B cell (primary cell): ENCODE results near the gene ZBTB17. TPM values are rescaled to one million over a fixed set of nuclear protein-coding genes. Genes with fewer than 3 reads are reported as not detected.

Source experiments
- ATAC-seq: fragments of 200-7000 bp; cut with Tn5 transposase; one replicate; pipeline ENCODE4 v1.10.0; 2021; ENCODE audit warnings: low read depth, mild to moderate bottlenecking, moderate number of reproducible peaks, moderate library complexity
- CTCF ChIA-PET: fragments of 350-600 bp; sonication (Branson Sonifier 250); formaldehyde crosslinking; loops from one replicate; lab custom pipeline; 2021; ENCODE audit warnings: antibody characterized with exemption, inconsistent platforms; lab: Charles Lee
- POLR2A ChIA-PET: fragments of 350-600 bp; sonication (Branson Sonifier 250); formaldehyde crosslinking; loops from one replicate; lab custom pipeline; 2021; ENCODE audit warnings: antibody characterized with exemption; lab: Charles Lee
- DNase-seq: peaks from one replicate; pipeline ENCODE4 v3.0.0; 2013
- H2AFZ ChIP-seq: 2 replicates; pipeline ENCODE4 v1.6.1; 2012; ENCODE audit warnings: mild to moderate bottlenecking, low read depth, low read length; ENCODE audit not compliant: insufficient read depth, poor library complexity, severe bottlenecking
- H3K27ac ChIP-seq, 2 donors: 1 replicate in 1 of 2; 2 replicates in 1 of 2; pipeline ENCODE4 v1.5.1; 2012 to 2013; ENCODE audit warnings: low read length in 2 of 2, mild to moderate bottlenecking in 2 of 2, moderate library complexity in 1 of 2
- H3K27me3 ChIP-seq, 4 experiments: fragments of 200-600 bp in 1 of 4; sonication (generic) in 1 of 4; replicated peaks in 1 of 4; 1 replicate in 2 of 4; 2 replicates in 2 of 4; pipeline versions ENCODE4 v1.6.1 to v1.7.0; 2013 to 2016; ENCODE audit warnings: low read length in 3 of 4, mild to moderate bottlenecking in 2 of 4, mixed read lengths in 1 of 4, moderate library complexity in 1 of 4; ENCODE audit not compliant: insufficient read depth in 4 of 4, control insufficient read depth in 3 of 4; ENCODE audit errors: control extremely low read depth in 1 of 4
- H3K36me3 ChIP-seq, 2 experiments: replicated peaks in 1 of 2; 1 replicate in 1 of 2; 2 replicates in 1 of 2; pipeline versions ENCODE4 v1.6.1 to v1.7.1; 2013; ENCODE audit warnings: low read length in 1 of 2; ENCODE audit not compliant: insufficient read depth in 2 of 2, control insufficient read depth in 1 of 2; ENCODE audit errors: control extremely low read depth in 1 of 2, extremely low read depth in 1 of 2
- H3K4me1 ChIP-seq, 2 donors: fragments of 200-600 bp in 1 of 2; sonication (generic) in 1 of 2; 1 replicate in 1 of 2; 2 replicates in 1 of 2; pipeline versions ENCODE4 v1.5.1 to v1.6.1; 2013 to 2017; ENCODE audit warnings: low read length in 2 of 2; ENCODE audit not compliant: control insufficient read depth in 2 of 2, insufficient read depth in 2 of 2
- H3K4me2 ChIP-seq: replicated peaks from 2 replicates; pipeline ENCODE3; 2012; ENCODE audit warnings: mild to moderate bottlenecking, low read depth, low read length; ENCODE audit not compliant: poor library complexity, severe bottlenecking
- H3K4me3 ChIP-seq, 5 experiments: fragments of 200-600 bp in 1 of 5; sonication (generic) in 1 of 5; 1 replicate in 3 of 5; 2 replicates in 2 of 5; pipeline versions ENCODE4 v1.5.1 to v1.7.0; 2011 to 2016; ENCODE audit warnings: low read length in 4 of 5, mild to moderate bottlenecking in 4 of 5, low read depth in 2 of 5, control low read depth in 1 of 5, moderate library complexity in 1 of 5; ENCODE audit not compliant: insufficient read depth in 1 of 5; ENCODE audit errors: control extremely low read depth in 1 of 5, extremely low read depth in 1 of 5
- H3K79me2 ChIP-seq: fragments of 200-600 bp; sonication (generic); one replicate; pipeline ENCODE4 v1.6.0; 2016; ENCODE audit warnings: low read length; ENCODE audit not compliant: control insufficient read depth, insufficient read depth
- H3K9ac ChIP-seq: fragments of 200-600 bp; sonication (generic); 2 replicates; pipeline ENCODE4 v1.6.1; 2017; ENCODE audit warnings: mild to moderate bottlenecking, low read length, moderate library complexity
- H3K9me3 ChIP-seq, 3 donors: one replicate each; pipeline versions ENCODE4 v1.6.1 to v1.7.1; 2013; ENCODE audit warnings: low read length in 2 of 3; ENCODE audit not compliant: control insufficient read depth in 2 of 3, insufficient read depth in 1 of 3; ENCODE audit errors: control extremely low read depth in 1 of 3
- H4K20me1 ChIP-seq: 2 replicates; pipeline ENCODE4 v1.6.0; 2012; ENCODE audit warnings: mild to moderate bottlenecking, low read length; ENCODE audit not compliant: insufficient read depth, control insufficient read depth, poor library complexity, severe bottlenecking
- H3K27ac Mint-ChIP-seq: one replicate; pipeline ENCODE4 v1.8.0; 2021; ENCODE audit warnings: mixed read lengths
- H3K27me3 Mint-ChIP-seq: one replicate; pipeline ENCODE4 v1.8.0; 2021; ENCODE audit warnings: mixed read lengths
- H3K4me1 Mint-ChIP-seq: one replicate; pipeline ENCODE4 v1.8.0; 2021; ENCODE audit warnings: mixed read lengths
- H3K4me3 Mint-ChIP-seq: one replicate; pipeline ENCODE4 v1.8.0; 2021; ENCODE audit warnings: mixed read lengths
- H3K9me3 Mint-ChIP-seq: one replicate; pipeline ENCODE4 v1.8.0; 2022; ENCODE audit warnings: mixed read lengths; ENCODE audit not compliant: insufficient read depth
- CTCF ChIP-seq: fragments of 200-600 bp; IDR thresholded peaks from one replicate; pipeline ENCODE4 v1.8.0; 2022; ENCODE audit warnings: antibody characterized with exemption, mild to moderate bottlenecking
- EZH2 ChIP-seq: IDR thresholded peaks from 2 replicates; pipeline ENCODE4 v1.6.1; 2012; ENCODE audit warnings: borderline replicate concordance, low read depth, mild to moderate bottlenecking, moderate library complexity, low read length; ENCODE audit not compliant: insufficient read depth, poor library complexity, severe bottlenecking
- WGBS: methylation state at CpG from one replicate; pipeline ENCODE4 v1.1.5; 2013; ENCODE audit warnings: missing lambda C conversion rate; ENCODE audit not compliant: insufficient coverage; 5-methylcytosine and 5-hydroxymethylcytosine counted together
- intact Hi-C: fragments of 100-400 bp; cut with micrococcal nuclease; formaldehyde crosslinking; loops from one replicate; pipeline ENCODE4 v1.10.0; 2022
- polyA plus RNA-seq: library from polyadenylated mRNA; depleted of rRNA; stranded (reverse); fragments of >200 nt; gene quantifications from 2 replicates; pipeline ENCODE4 v1.2.3, GENCODE V29; 2012
- total RNA-seq, 2 donors: library from RNA; stranded (reverse); fragments of 120-200 nt in 1 of 2; gene quantifications; 1 replicate in 1 of 2; 2 replicates in 1 of 2; pipeline versions ENCODE4 v1.2.3 to v1.2.4, GENCODE V29; 2013 to 2022

ZBTB17 gene
- total and polyA plus RNA-seq, 2 donors (not counting 1 experiment from before 2014, with no cell fraction given) = 94.1 to 157 TPM

GRCh38 chr1:15958111-15958510 lies 17.8 kb downstream of the ZBTB17 start:
- H3K9ac ChIP-seq = no peak overlapping the region
- ATAC-seq = no peak
- peaks cover 0 to 20% of the 10 kb centered on the region in 2 experiments for H3K36me3 ChIP-seq
- no peak overlapping the region for H3K4me2 ChIP-seq
- Mint-ChIP-seq H3K27me3 (no peaks in the 10 kb centered on the region), H3K4me1 (peaks cover 63% of the 10 kb centered on the region), H3K9me3 (no peaks in the 10 kb centered on the region), H3K27ac (peak overlapping the region; percentile 20), H3K4me3 (no peak overlapping the region)
- peaks cover 21 to 23% of the 10 kb centered on the region in 2 donors for H3K4me1 ChIP-seq
- ChIA-PET CTCF (interaction anchor here (0.7 to 5.3 kb wide), 5 partner anchors 36 to 1632 kb away, joined by 3 to 19 read pairs (median 4); no protein-coding TSS in a partner anchor), POLR2A (no interaction called here)
- no peak overlapping the region for H3K27ac ChIP-seq
- TF ChIP-seq EZH2 = no peak
- TF ChIP-seq CTCF = no peak
- H3K27me3 ChIP-seq = no peaks in the 10 kb centered on the region
- 100% methylated on average over 2 of the region's 5 CpGs for WGBS
- H3K9me3 ChIP-seq = no peaks in the 10 kb centered on the region
- intact Hi-C loops = no loop called here
- H4K20me1 ChIP-seq = peaks cover 34% of the 10 kb centered on the region
- no peak overlapping the region for H3K4me3 ChIP-seq
- no peak overlapping the region for H2AFZ ChIP-seq
- peaks cover 100% of the 10 kb centered on the region for H3K79me2 ChIP-seq
- no peak for DNase-seq

GRCh38 chr1:15957221-15958095 lies 18.4 kb downstream of the ZBTB17 start:
- H3K27me3 ChIP-seq = no peaks in the 10 kb centered on the region
- no peaks in the 10 kb centered on the region for H3K9me3 Mint-ChIP-seq
- H3K27ac Mint-ChIP-seq = peak overlapping the region; percentile 20
- no peak overlapping the region for H2AFZ ChIP-seq
- DNase-seq (peak; percentile 11), ATAC-seq (no peak)
- peaks cover 38% of the 10 kb centered on the region for H4K20me1 ChIP-seq
- H3K4me3 ChIP-seq = no peak overlapping the region
- no peak overlapping the region for H3K9ac ChIP-seq
- no peak for TF ChIP-seq EZH2
- no peak for TF ChIP-seq CTCF
- no peaks in the 10 kb centered on the region for H3K9me3 ChIP-seq
- peaks cover 15 to 17% of the 10 kb centered on the region in 2 donors for H3K4me1 ChIP-seq
- intact Hi-C loops = no loop called here
- H3K4me1 Mint-ChIP-seq = peaks cover 62% of the 10 kb centered on the region
- POLR2A ChIA-PET = interaction anchor here (0.7 to 0.8 kb wide), 2 partner anchors 12 to 32 kb away, joined by 4 read pairs; no protein-coding TSS in a partner anchor
- H3K4me2 ChIP-seq = no peak overlapping the region
- H3K4me3 Mint-ChIP-seq = no peak overlapping the region
- peaks cover 98% of the 10 kb centered on the region for H3K79me2 ChIP-seq
- H3K36me3 ChIP-seq = peaks cover 0 to 20% of the 10 kb centered on the region in 2 experiments
- 91% methylated on average over 15 of the region's 15 CpGs for WGBS
- H3K27me3 Mint-ChIP-seq = no peaks in the 10 kb centered on the region
- CTCF ChIA-PET = interaction anchor here (0.7 to 5.3 kb wide), 7 partner anchors 37 to 1632 kb away, joined by 3 to 19 read pairs (median 4); partner anchors contain the start of gene UQCRHL
- H3K27ac ChIP-seq = no peak overlapping the region
